HL-60 (cell line): Measurements from ENCODE around the gene ARRB1.

ENCODE experiments used
- DNase-seq, 2 experiments: peaks; one replicate each; pipeline ENCODE4 v3.0.0-alpha.2; 2010 to 2020; ENCODE audit warnings: low read depth in 1 of 2, low spot score in 1 of 2
- H3K27ac ChIP-seq: fragments of 250-450 bp; sonication (Bioruptor Pico); replicated peaks from 2 replicates; pipeline ENCODE4 v1.5.1; 2020; ENCODE audit warnings: mild to moderate bottlenecking, moderate library complexity
- H3K27me3 ChIP-seq: fragments of 250-450 bp; sonication (Bioruptor Pico); 2 replicates; pipeline ENCODE4 v1.5.1; 2021; ENCODE audit warnings: mild to moderate bottlenecking, moderate library complexity; ENCODE audit not compliant: insufficient read depth, poor library complexity, severe bottlenecking
- H3K4me3 ChIP-seq: replicated peaks from 2 replicates; pipeline ENCODE4 v1.5.1; 2011; ENCODE audit warnings: mild to moderate bottlenecking, control low read depth, low read length; ENCODE audit not compliant: insufficient read depth
- CTCF ChIP-seq: IDR thresholded peaks from one replicate; pipeline ENCODE4 v1.5.1; 2011; ENCODE audit warnings: low read length, control low read depth, inconsistent platforms; ENCODE audit not compliant: insufficient read depth
- GABPA ChIP-seq: IDR thresholded peaks from 2 replicates; pipeline ENCODE4 v1.6.1; 2012; ENCODE audit warnings: low read depth
- POLR2AphosphoS5 ChIP-seq: IDR thresholded peaks from 2 replicates; pipeline ENCODE4 v1.6.1; 2012; ENCODE audit warnings: low read depth
- REST ChIP-seq: IDR thresholded peaks from 2 replicates; pipeline ENCODE4 v1.6.1; 2012; ENCODE audit warnings: low read depth; ENCODE audit not compliant: insufficient replicate concordance
- SPI1 ChIP-seq: IDR thresholded peaks from 2 replicates; pipeline ENCODE4 v1.6.1; 2012; ENCODE audit warnings: low read depth, mild to moderate bottlenecking, borderline replicate concordance

Gene ARRB1

GRCh38 chr11:75272391-75272790 lies 79.1 kb downstream of the ARRB1 start:
- Histone ChIP-seq H3K27me3 (no peaks in the 10 kb centered on the region), H3K4me3 (no peak overlapping the region), H3K27ac (no peak overlapping the region)
- DNase-seq, result no peak
- TF ChIP-seq REST, result no peak
- no peak for TF ChIP-seq GABPA
- no peak for TF ChIP-seq CTCF
- TF ChIP-seq POLR2AphosphoS5, result no peak

- Histone ChIP-seq H3K27me3 (no peaks in the 10 kb centered on the region), H3K4me3 (no peak overlapping the region), H3K27ac (no peak overlapping the region)
- TF ChIP-seq REST, result no peak
- DNase-seq, result no peak
These were observed 79.7 kb downstream of the ARRB1 start for GRCh38 chr11:75271730-75272129.

- no peak for DNase-seq
- TF ChIP-seq SPI1, result no peak
- TF ChIP-seq CTCF, result no peak
- TF ChIP-seq REST, result no peak
- TF ChIP-seq GABPA, result no peak
- TF ChIP-seq POLR2AphosphoS5, result no peak
- no peak overlapping the region for H3K27ac ChIP-seq
- H3K27me3 ChIP-seq, result no peaks in the 10 kb centered on the region
- no peak overlapping the region for H3K4me3 ChIP-seq
These were observed 80.5 kb downstream of the ARRB1 start for GRCh38 chr11:75270896-75271418.

- DNase-seq, result no peak
- no peaks in the 10 kb centered on the region for H3K27me3 ChIP-seq
- H3K27ac ChIP-seq, result no peak overlapping the region
- H3K4me3 ChIP-seq, result no peak overlapping the region
- TF ChIP-seq POLR2AphosphoS5 (no peak), SPI1 (no peak), GABPA (no peak), CTCF (no peak), REST (no peak)
These were observed 81.6 kb downstream of the ARRB1 start for GRCh38 chr11:75269896-75270295.
